GM12864 (cell line): ENCODE measurements around the gene PLXDC2.

ENCODE experiments used
- DNase-seq: peaks from one replicate; pipeline ENCODE4 v3.0.0-alpha.2; 2011; ENCODE audit warnings: low read depth
- H3K4me3 ChIP-seq: 2 replicates; pipeline ENCODE4 v1.5.1; 2011; ENCODE audit warnings: mild to moderate bottlenecking, low read depth, low read length, control low read depth
- TF ChIP-seq, protein P1 (sequence below): IDR thresholded peaks from 2 replicates; pipeline ENCODE4 v1.5.1; 2011; ENCODE audit warnings: low read depth, mild to moderate bottlenecking, moderate library complexity, low read length, control low read depth, inconsistent platforms; ENCODE audit errors: missing control alignments

The PLXDC2 gene

DNA sequence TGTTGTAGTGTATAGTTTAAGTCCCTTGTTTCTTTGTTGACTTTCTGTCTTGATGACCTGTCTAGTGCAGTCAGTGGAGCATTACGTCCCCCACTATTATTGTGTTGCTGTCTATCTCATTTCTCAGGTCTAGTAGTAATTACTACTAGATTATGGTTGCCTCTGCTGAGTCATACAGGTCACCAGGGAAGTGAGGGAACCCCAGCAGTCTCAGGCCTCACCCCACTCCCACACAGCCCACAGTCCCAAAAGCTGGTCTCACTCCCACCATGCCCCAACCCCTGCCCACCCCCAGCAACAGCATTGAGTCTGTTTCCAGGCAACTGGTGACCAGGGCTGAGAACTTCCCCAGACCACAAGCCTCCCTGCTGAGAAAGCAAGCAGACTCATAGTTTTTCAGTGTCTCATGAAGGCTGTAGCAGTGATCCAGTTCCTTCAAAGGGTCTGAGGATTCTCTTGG lies 88.0 kb downstream of the PLXDC2 start:
- H3K4me3 ChIP-seq: no peak overlapping the region
- no peak for DNase-seq
- TF ChIP-seq, protein P1, sequence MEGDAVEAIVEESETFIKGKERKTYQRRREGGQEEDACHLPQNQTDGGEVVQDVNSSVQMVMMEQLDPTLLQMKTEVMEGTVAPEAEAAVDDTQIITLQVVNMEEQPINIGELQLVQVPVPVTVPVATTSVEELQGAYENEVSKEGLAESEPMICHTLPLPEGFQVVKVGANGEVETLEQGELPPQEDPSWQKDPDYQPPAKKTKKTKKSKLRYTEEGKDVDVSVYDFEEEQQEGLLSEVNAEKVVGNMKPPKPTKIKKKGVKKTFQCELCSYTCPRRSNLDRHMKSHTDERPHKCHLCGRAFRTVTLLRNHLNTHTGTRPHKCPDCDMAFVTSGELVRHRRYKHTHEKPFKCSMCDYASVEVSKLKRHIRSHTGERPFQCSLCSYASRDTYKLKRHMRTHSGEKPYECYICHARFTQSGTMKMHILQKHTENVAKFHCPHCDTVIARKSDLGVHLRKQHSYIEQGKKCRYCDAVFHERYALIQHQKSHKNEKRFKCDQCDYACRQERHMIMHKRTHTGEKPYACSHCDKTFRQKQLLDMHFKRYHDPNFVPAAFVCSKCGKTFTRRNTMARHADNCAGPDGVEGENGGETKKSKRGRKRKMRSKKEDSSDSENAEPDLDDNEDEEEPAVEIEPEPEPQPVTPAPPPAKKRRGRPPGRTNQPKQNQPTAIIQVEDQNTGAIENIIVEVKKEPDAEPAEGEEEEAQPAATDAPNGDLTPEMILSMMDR: no peak

DNA sequence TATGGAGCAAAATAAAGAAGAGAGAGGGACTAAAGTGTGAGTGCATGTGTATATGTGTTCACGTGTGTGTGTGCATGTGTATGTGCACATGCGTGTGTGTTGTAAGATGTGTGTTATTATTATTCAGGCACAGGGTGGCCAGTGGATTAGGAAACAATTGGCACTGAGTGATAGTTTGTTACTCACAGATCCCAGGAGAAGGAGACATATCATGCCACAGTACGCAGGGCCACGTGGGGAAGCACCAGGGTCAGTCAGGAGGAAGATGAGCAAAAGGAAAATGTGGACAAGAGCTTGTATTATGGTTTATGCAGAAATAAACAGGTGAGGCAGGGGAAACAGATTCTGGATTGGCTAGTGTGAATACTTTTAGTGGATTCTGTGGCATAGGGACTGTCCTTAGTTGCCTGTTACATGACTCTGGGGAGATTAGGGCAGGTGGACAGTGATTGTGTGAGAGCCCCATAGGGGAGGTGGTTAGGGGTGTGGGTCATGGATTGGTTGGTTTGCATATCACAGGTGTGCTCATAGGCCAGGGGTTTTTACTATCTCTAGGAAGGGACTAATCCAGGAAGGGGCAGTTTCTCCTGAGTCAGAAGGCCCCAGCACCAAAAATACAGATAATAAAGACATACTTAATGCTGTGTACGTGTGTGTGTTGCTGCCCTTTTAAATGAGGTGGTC lies 90.0 kb downstream of the PLXDC2 start:
- H3K4me3 ChIP-seq: no peak overlapping the region
- no peak for DNase-seq

GRCh38 chr10:19908991-19909696 lies 92.9 kb downstream of the PLXDC2 start:
- no peak for DNase-seq
- H3K4me3 ChIP-seq: no peak overlapping the region
- TF ChIP-seq, protein P1: no peak

More for the DNA sequence above, 90.0 kb downstream of the PLXDC2 start:
- TF ChIP-seq, protein P1: no peak

- DNase-seq: no peak
- H3K4me3 ChIP-seq: no peak overlapping the region
- TF ChIP-seq, protein P1: no peak
These were observed 95.7 kb downstream of the PLXDC2 start for GRCh38 chr10:19911886-19912285.

DNA sequence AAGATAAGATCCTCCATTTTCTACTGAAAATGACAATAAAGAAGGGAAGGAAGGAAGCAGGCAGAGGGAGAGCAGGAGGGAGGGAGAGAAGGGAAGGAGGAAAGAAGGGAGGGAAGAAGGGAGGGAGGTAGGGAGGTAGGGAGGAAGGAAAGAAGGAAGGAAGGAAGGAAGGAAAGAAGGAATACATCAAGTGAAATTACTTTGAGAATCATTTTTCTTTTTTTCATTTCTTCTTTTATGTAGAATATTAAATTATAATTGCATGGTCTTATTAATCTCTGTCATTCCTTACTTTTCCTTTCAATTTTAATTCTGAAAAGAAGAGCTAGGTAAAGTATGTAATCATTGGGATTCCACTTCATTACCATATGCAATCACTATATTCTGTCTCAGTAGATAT lies 97.8 kb downstream of the PLXDC2 start:
- DNase-seq: no peak
- TF ChIP-seq, protein P1: no peak
- no peak overlapping the region for H3K4me3 ChIP-seq

DNA sequence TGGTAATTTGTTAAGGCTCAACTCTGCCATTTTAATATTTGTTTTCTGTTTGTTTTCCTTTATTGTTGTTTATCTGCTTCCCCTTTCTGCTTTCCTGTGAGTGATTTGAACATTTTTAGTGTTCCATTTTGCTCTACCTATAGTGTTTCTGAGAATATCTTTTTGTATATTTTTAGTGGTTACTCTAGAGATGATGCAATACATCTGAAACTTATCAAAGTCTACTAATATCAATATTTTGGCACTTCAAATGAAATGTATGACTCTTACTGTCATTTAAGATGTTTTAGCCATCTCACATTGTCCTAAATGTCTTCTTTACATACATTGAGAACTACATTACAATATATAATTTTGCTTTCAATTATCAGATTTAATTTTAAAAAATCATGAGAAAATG lies 98.9 kb downstream of the PLXDC2 start:
- no peak overlapping the region for H3K4me3 ChIP-seq
- DNase-seq: no peak
- TF ChIP-seq, protein P1: no peak
